Kidney (tissue), 14 donors: ENCODE measurements around the gene SYNE1. TPM values are rescaled to one million over a fixed set of nuclear protein-coding genes. Genes with fewer than 3 reads are reported as not detected.
"Not testable (repeated sequence)": the region's sequence is repeated elsewhere in the genome, so short reads cannot be mapped to it uniquely, and the experiment has no call there.

ENCODE experiments used
- DNase-seq, 5 donors: peaks; one replicate each; pipeline ENCODE4 v3.0.0-alpha.2; 2013 to 2020
- FAIRE-seq: peaks from 2 replicates; lab custom pipeline; 2012; peaks lifted over from hg19 to GRCh38; lab: Jason Lieb, UNC
- H3K27ac ChIP-seq, 2 donors: one replicate each; pipeline ENCODE4 v1.7.0; 2013; ENCODE audit warnings: low read depth in 2 of 2, low read length in 2 of 2, inconsistent platforms in 1 of 2
- H3K27me3 ChIP-seq: one replicate; pipeline ENCODE4 v1.7.1; 2013; ENCODE audit warnings: low read length, inconsistent platforms; ENCODE audit not compliant: control insufficient read depth, insufficient read depth
- H3K36me3 ChIP-seq, 3 donors: one replicate each; pipeline versions ENCODE4 v1.7.0 to v1.7.1; 2013; ENCODE audit warnings: low read length in 3 of 3, control low read depth in 1 of 3, inconsistent platforms in 1 of 3; ENCODE audit not compliant: insufficient read depth in 3 of 3, control insufficient read depth in 2 of 3
- H3K4me1 ChIP-seq, 3 donors: one replicate each; pipeline versions ENCODE4 v1.7.0 to v1.7.1; 2013; ENCODE audit warnings: low read length in 3 of 3, inconsistent platforms in 1 of 3, low read depth in 1 of 3; ENCODE audit not compliant: control insufficient read depth in 2 of 3, insufficient read depth in 2 of 3
- H3K4me3 ChIP-seq, 3 donors: one replicate each; pipeline versions ENCODE4 v1.7.0 to v1.8.1; 2013; ENCODE audit warnings: low read length in 3 of 3, control low read depth in 1 of 3, inconsistent platforms in 1 of 3
- H3K9ac ChIP-seq, 3 donors: one replicate each; pipeline versions ENCODE4 v1.7.0 to v1.7.1; 2013; ENCODE audit warnings: low read length in 3 of 3, control low read depth in 1 of 3, inconsistent platforms in 1 of 3
- H3K9me3 ChIP-seq, 3 donors: one replicate each; pipeline versions ENCODE4 v1.7.0 to v1.7.1; 2013; ENCODE audit warnings: low read length in 3 of 3, control low read depth in 1 of 3, inconsistent platforms in 1 of 3; ENCODE audit not compliant: control insufficient read depth in 2 of 3, insufficient read depth in 1 of 3
- intact Hi-C: fragments of 100-400 bp; cut with DNase I; formaldehyde crosslinking; loops from one replicate; pipeline ENCODE4 v1.11.1; 2022
- polyA plus RNA-seq: library from polyadenylated mRNA; stranded (reverse); fragments of 350-450 nt; fragmentation: Illumina TruSeq; extraction: RNeasy Lipid Tissue Mini Kit (QIAGEN cat#74804); gene quantifications from one replicate; pipeline ENCODE4 v1.2.3, GENCODE V29; 2014; ENCODE audit warnings: low read depth, low replicate concordance; ENCODE audit not compliant: insufficient read depth
- total RNA-seq: library from RNA; stranded (reverse); fragmentation: NEBNext Ultra II Directional; extraction: Animal tissue kit (Norgen Biotek cat#: 25700); gene quantifications from one replicate; pipeline ENCODE4 v1.2.1, GENCODE V29; 2021
- TF ChIP-seq, protein P1 (sequence below): IDR thresholded peaks from 3 replicates; pipeline ENCODE4 v1.5.1; 2012; ENCODE audit warnings: mild to moderate bottlenecking, moderate library complexity, borderline replicate concordance; ENCODE audit not compliant: insufficient read depth; ENCODE audit errors: extremely low read depth
- donor health status: control.
- donor health status: control.
- donor health status: control.
- donor health status: control.
- donor health status: control.
- donor health status: DM: yes; HTN: yes; CAD: no.
- donor health status: Normal renal cell carcinoma (clear cell type).

SYNE1 gene
- total and polyA plus RNA-seq, 2 donors from 2014 or later = 47.8 to 216 TPM

- FAIRE-seq (no peak), DNase-seq (no peak)
- H3K4me3 ChIP-seq = no peak overlapping the region
- no peak overlapping the region for H3K27ac ChIP-seq
- H3K36me3 ChIP-seq = no peaks in the 10 kb centered on the region
- no peak overlapping the region for H3K9ac ChIP-seq
- intact Hi-C loops = no loop called here
- no peaks in the 10 kb centered on the region for H3K27me3 ChIP-seq
- H3K9me3 ChIP-seq = no peaks in the 10 kb centered on the region
- no peaks in the 10 kb centered on the region for H3K4me1 ChIP-seq
- TF ChIP-seq, protein P1, sequence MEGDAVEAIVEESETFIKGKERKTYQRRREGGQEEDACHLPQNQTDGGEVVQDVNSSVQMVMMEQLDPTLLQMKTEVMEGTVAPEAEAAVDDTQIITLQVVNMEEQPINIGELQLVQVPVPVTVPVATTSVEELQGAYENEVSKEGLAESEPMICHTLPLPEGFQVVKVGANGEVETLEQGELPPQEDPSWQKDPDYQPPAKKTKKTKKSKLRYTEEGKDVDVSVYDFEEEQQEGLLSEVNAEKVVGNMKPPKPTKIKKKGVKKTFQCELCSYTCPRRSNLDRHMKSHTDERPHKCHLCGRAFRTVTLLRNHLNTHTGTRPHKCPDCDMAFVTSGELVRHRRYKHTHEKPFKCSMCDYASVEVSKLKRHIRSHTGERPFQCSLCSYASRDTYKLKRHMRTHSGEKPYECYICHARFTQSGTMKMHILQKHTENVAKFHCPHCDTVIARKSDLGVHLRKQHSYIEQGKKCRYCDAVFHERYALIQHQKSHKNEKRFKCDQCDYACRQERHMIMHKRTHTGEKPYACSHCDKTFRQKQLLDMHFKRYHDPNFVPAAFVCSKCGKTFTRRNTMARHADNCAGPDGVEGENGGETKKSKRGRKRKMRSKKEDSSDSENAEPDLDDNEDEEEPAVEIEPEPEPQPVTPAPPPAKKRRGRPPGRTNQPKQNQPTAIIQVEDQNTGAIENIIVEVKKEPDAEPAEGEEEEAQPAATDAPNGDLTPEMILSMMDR = no peak
Measured at GRCh38 chr6:152423216-152424103, 213.7 kb downstream of the SYNE1 start.

DNA sequence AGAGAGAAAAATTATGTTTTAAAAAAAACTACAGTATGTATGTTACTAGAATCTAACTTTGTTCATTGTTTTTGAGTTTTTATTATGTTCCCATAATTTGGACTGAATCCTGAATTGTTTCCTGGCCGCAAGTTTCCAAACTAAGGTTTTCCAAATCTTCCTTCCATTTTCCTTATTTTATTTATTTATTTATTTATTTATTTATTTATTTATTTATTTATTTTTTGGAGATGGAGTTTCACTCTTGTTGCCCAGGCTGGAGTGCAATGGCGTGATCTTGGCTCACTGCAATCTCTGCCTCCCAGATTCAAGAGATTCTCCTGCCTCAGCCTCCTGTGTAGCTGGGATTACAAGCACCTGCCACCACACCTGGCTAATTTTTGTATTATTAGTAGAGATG, 215.7 kb downstream of the SYNE1 start:
- H3K9me3 ChIP-seq, H3K4me3 ChIP-seq, DNase-seq, H3K27me3 ChIP-seq, H3K4me1 ChIP-seq, H3K27ac ChIP-seq, H3K9ac ChIP-seq, H3K36me3 ChIP-seq, FAIRE-seq, intact Hi-C loops: not testable (repeated sequence)

- Histone ChIP-seq H3K9me3 (no peaks in the 10 kb centered on the region), H3K4me3 (no peak overlapping the region), H3K27me3 (no peaks in the 10 kb centered on the region), H3K27ac (no peak overlapping the region), H3K36me3 (no peaks in the 10 kb centered on the region), H3K4me1 (no peaks in the 10 kb centered on the region), H3K9ac (no peak overlapping the region)
- DNase-seq = no peak
- TF ChIP-seq, protein P1 = no peak
- intact Hi-C loops = no loop called here
- FAIRE-seq = no peak
Measured at GRCh38 chr6:152420696-152421095, 216.5 kb downstream of the SYNE1 start.

DNA sequence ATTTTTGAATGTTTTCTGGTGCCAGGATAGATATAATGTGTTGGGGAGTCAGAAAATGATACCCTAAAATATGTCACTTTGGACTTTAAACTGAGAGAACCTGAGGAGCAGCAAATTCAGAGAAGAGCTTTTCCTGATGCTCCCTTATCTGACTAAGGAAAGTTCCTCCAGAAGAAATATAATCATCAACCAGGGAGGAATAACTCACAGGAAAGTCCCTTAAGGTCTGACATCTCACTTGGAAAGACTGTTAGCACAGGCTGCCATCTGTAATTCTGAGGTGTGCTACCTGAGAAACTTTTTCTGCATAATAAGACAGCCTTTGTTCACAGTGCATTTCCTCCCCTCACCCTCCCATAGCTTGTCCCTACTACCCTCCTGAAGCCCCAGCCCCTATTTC, 218.6 kb downstream of the SYNE1 start:
- intact Hi-C loops = no loop called here
- no peak overlapping the region for H3K27ac ChIP-seq

More for the DNA sequence above, 218.6 kb downstream of the SYNE1 start:
- Histone ChIP-seq H3K9me3 (no peaks in the 10 kb centered on the region), H3K9ac (no peak overlapping the region), H3K4me1 (no peaks in the 10 kb centered on the region), H3K27me3 (no peaks in the 10 kb centered on the region), H3K36me3 (no peaks in the 10 kb centered on the region), H3K4me3 (no peak overlapping the region)
- TF ChIP-seq, protein P1 = no peak
- no peak for FAIRE-seq
- no peak for DNase-seq
